CD4-positive, alpha-beta T cell treated with Interleukin-2 at 100 ng/mL for 4 hours (primary cell): ENCODE results near the gene TTYH2.
"Not testable (repeated sequence)": the region's sequence is repeated elsewhere in the genome, so short reads cannot be mapped to it uniquely, and the experiment has no call there.

ENCODE experiments used
- DNase-seq: peaks from one replicate; pipeline ENCODE4 v3.0.0-alpha.2; 2020; ENCODE audit warnings: low spot score

Gene TTYH2

DNA sequence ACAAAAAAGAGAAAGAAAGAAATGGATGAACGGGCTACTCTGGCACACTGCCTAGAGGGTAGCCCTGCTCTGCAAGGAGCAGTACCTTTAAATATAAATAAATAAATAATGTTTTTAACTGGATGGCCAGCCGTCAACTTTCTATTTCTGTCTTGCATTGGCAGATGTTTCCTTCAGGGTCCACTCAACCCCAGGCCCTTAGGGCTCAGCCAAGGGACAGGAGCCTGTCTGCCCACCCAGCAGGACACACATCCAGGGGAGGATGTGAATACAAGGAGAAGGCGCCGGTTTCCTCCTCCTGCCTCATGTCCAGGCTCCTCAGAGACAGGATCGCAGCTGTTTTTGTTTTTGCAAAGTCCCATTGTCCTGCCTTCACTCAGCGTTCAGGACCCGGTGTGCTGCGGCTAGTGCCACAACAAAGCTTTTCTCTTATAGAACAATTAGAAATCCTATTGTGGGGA lies 22.6 kb downstream of the TTYH2 start:
- no peak for DNase-seq

DNA sequence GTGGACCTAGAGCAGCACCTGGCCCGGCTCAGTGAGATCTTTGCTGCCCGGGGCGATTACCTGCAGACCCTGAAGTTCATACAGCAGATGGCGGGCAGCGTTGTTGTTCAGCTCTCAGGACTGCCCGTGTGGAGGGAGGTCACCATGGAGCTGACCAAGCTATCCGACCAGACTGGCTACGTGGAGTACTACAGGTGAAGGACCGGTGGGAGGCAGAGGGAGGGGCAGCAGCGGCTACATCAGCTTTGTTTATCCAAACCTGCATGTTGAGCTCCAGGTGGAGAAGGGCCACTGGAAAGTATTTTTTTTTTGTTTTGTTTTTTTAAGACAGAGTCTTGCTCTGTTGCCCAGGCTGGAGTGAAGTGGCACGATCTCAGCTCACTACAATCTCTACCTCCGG lies 23.9 kb downstream of the TTYH2 start:
- no peak for DNase-seq

DNA sequence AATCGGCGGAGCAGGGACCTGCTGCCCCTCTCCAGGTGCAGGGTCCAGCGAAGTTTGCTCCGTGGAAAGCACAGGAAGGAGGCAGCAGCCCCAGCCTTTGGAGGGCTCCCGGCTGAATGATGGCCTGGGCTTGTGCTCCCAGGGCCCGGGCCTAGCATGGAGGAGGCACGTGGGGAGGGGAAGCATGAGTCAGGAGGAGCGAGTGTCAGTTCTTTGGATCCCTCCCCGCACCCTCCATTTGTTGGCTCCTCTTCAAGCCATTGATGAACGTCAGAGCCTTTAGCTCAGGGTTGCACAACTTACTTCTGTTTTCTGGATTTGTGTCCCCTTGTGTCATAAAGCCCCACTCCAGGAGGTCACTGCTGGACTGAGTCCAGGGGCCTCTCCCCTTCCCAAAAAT lies 25.8 kb downstream of the TTYH2 start:
- DNase-seq: no peak

DNA sequence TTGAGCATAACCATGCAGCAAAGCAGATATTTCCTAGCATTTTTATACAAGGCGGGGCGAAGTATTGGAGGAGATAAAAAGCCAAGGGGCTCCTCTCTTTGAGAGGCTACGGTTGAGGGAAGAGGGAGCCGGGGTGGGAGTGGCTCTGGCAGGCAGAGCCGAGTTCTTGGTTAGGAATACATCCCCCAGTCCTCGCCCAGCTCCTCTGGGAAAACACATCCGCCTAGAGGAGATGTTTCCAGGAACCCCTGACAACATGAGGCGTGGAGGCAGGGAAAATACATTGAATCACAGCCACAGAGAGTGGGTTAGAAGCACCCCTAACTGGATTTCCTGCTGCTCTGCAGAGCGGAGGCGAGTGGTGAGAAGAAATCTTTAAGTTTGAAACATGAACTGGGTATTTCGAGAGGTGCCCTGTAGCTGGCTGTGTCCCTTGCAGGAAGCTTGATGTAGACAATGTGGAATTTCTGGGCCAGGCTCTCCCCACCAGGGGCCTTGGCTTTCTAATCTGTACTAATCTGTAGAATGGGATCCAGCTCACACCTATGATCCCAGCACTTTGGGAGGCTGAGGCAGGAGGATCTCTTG lies 27.3 kb downstream of the TTYH2 start:
- DNase-seq: no peak

DNA sequence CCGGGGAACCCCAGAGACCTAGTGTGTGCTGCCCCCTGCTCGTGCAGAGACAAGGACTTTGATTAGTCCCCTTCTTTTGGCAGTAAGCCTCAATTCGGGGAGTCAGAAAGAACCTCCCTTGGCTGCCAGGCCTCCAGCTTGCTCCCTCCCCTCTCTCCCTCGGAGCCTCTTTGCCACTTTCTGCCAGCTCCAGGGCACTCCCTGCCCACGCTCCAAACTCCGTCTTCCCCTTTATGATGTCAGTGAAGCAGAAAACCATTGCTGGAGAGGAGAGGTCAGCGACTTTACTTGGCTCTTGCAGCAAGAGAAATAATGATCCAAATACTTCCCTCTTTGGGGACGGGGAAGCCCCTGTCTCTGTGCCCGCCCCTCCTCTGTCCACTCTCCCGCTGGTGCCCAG lies 28.1 kb downstream of the TTYH2 start:
- DNase-seq: no peak

DNA sequence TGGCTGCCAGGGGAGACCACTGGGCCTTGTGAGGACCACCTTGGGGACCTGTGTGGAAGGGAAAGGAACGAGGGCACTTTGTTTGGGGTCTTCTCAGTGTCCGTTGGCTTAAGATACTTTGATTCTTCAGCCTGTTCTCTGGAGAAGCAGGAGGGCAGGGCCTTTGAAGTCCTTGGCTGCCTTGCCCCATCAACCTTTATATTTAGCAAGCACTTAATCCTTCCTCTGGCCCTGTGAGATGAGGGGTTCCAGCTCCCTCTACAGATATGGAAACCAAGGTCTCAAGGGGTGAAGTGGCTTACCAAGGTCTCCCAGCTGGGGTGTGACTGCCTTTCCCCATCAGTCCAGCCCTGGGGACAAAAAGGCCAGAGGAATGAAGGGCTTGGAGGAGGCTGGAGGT lies 28.5 kb downstream of the TTYH2 start:
- no peak for DNase-seq

DNA sequence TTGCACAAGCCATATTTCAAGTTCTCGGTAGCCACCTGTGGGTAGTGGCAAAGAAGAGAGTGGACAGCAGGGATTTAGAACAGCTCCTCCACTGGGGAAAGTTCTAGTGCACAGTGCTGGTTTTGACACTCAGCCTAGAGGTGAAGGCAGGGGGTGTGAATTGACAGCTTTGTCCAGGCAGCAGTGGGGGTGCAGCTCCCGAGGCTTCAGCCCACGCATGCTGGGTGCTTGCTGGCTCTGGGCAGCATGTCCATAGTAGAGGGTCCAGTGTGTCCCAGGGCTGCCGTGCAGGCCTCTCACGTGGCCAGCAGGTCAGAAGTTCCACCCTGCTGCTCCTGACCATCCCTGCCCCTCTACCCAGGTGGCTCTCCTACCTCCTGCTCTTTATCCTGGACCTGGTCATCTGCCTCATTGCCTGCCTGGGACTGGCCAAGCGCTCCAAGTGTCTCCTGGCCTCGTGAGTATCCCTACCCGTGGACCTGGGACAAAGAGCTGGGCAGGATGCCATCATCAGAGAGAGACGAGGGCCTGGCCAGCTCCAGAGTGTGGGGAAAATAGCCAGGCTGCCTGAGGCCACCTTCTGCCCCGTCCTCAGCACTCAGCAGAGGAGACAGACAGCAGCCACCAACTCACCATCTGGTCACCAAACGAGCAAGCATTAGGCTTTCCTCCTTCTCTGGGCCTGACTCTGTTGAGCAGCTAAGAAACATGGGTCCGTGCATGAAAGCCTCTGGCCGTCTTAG lies 29.8 kb downstream of the TTYH2 start:
- no peak for DNase-seq

DNA sequence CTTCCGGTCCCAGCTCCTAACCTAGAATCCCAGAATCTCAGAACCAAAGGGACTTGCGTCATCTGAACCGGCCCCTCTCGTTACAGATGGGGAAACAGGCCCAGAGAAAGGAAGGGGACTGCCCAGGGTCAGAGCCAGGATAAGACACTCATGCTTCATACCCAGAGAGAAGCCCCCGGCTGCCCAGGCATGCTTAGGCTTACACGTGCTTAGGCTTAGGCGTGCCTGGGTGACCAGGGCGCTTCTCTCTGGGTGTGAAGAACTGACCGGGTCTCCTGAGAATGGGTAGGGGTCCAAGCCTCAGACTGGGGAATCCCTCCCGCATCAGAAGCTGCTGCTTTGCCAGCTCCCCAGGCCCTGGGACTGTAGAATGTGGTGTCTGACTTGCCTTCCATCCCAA lies 30.8 kb downstream of the TTYH2 start:
- DNase-seq: no peak

DNA sequence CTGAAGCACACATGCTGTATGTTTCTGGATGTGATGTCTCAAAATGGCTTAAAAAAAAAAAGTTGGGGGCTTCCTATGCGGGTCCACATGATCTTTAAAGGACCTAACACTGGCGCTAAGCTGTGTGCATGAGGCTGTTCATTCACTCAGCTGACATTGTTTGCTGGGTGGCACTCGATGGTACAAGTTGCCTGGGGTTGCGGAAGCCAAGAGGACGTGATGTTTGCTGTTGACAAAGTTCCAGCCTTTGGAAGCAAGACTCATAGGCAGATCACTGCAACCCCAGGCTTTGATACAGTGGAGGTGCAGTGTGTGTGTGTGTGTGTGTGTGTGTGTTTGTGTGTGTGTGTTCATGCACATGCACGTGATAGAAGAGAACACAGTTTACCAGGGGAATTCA lies 31.2 kb downstream of the TTYH2 start:
- no peak for DNase-seq

DNA sequence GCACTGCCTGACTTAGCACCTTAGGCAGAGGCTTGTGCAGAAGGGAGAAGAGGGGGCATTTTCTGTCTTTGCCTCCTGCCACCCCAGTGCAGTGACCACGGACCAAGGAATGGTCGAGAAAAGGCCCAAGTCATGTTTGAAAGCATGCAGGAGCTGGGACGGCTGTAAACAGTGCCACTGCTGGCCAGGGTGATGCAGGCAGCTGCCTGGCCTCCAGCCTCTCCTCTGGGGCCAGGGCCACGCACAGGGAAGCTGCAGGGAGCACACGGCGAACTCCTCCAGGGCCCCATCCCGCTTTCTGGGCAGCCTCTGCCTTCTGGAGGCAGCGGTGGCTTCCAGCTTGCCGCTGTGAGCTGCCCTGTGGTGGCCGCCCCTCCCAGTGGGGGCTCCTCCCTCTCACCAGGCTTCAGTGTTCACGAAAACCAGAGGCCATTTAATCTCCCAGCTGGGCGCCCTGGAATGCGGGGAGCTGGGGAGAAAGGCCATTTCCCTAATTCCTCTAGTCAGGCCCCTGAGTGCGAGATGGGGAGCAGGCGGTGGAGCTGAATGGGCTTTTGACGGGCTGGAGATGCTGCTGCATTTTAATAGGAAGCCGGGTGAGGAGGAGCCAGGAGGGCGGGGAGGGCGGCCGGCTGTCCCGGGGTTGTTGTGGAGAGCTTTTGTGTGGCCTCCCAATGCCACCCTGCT lies 31.9 kb downstream of the TTYH2 start:
- no peak for DNase-seq

DNA sequence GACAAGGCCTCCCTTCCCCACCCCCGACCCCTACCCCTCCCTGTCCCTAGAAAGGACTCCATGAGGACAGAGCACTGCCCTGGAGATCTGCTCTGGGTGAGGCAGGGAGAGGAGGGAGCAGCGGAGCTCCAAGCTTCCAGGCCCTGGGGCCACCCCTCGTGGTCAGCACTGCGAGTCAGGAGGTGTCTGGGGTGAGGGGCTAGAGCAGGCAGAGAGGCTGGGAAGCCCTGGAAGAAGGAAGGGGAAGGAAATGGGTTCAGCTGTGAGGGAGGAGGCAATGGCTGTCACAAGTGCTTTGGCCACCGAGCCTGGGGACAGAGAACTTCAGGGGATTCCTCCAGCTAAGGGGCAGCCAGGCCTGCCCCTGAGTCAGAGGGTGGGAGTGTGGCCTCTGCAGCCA lies 32.5 kb downstream of the TTYH2 start:
- DNase-seq: no peak

DNA sequence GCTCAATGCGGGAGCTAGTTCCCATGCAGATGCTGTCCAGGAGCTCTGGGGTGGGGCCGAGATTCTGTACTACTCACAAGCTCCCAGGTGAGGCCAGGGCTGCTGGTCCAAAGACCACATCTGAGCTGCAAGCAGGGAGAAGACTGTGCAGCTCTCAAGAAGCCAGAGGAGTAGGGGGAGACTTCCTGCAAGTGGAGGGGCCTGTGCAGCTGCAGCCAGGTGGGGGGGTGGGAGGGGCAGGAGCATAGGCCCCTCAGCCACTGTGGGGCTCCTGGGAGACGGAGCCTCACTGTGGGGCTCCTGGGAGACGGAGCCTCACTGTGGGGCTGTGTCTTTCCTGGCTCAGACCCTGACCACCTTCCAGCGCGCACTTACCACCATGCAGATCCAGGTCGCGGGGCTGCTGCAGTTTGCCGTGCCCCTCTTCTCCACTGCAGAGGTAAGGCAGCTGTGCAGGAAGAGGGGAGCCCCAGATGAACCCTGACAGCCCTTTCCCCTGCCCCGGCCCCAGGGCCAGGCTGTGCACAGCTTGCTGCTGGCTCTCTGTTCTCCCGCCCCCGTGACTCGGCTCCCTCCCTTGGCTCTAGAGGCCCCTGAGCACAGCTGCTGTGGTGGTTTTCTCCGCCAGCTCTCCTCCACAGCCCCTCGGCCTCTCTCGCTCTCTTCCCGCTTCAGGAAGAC lies 36.4 kb downstream of the TTYH2 start:
- DNase-seq: no peak

DNA sequence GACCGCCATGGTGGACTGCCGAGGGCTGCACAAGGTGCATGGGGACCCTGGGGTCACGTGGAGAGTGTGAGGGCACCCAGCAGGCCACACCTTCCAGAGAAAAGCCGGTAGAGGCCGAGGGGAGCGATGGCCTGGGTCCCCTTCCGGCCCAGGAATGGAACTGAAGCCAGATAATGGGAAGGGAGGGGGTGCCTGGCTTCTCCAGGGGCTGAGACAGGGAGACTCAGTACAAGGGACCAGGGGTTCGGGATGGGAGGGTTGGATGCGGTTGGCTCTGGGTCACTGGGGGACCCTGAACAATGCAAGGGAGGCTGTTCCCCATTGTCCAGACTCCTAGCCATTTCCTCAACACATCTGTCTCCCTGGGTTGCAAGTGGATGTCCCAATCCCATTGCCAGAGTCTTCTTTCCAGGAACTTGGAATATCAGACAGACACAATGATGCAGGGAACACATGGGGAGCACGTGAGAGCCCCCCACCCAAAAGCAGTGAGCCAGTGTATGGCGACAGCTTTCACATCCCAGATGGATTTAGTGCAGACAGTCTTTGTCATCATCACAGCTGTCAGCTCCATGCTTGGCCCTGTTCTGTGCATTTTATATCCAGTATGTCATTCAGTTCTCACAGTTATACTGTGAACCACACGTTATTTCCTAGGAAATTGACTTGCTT lies 37.1 kb downstream of the TTYH2 start:
- DNase-seq: no peak

DNA sequence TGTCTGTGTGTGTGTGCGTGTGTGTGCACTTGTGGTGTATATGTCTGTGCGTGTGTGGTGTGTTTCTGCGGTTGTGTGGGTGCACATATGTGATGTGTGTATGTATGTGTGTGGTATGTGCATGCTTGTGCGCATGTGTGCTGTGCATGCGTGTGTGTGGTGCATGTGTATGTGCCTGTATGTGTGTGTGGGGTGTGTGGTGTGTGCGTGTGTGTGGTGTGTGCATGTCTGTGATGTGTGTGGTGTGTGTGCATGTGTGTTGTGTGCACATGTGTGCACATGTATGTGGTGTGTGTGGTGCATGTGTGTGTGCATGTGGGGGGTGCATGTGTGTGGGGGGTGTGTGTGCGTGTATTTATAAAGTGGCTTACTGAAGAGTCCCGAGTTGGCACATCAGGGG lies 37.7 kb downstream of the TTYH2 start:
- DNase-seq: no peak

DNA sequence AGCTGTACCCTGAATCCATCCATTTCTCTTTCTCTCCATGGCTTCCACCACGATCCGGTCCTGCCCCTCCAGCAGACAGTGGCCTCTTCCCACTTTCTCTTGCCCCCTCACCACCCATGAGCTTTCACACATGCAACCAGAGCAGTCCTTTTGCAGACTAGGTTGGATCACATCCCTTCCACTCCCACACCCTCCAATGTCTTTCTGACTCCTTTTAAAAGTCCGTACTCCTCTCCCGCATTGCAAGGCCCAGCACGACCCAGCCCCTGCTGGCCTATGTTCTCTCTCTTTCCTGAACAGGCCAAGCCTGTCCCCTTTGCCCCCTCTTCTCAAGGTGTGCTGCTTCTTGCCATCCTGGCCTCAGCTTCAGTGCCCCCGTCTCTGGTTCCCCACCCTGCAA lies 38.2 kb downstream of the TTYH2 start:
- DNase-seq: no peak

DNA sequence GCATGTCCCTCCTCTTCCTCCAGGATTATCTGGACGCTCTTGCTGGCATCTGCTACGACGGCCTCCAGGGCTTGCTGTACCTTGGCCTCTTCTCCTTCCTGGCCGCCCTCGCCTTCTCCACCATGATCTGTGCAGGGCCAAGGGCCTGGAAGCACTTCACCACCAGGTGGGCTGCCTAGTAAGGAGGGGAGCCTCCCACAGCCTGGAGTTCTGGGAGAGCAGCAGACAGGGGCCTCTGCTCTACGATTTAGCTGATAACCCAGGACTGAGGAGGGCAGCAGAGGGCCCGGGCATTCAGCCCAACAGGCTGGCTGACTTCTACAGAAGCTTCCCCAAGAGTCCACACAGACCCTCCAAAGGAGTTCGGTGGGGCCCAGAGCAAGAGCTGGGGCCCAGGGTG lies 38.8 kb downstream of the TTYH2 start:
- DNase-seq: no peak

DNA sequence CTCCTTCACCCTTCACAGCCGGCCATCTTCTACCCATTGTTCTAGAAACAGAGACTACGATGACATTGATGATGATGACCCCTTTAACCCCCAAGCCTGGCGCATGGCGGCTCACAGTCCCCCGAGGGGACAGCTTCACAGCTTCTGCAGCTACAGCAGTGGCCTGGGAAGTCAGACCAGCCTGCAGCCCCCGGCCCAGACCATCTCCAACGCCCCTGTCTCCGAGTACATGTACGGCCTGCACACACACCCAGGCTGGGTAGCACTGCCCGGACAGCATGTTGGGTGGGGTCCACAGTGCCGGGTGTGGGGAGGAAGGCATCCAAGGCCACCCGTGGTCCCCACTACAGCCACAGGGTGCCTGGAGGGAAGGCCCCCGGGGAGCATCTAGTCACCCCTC lies 39.7 kb downstream of the TTYH2 start:
- DNase-seq: no peak

DNA sequence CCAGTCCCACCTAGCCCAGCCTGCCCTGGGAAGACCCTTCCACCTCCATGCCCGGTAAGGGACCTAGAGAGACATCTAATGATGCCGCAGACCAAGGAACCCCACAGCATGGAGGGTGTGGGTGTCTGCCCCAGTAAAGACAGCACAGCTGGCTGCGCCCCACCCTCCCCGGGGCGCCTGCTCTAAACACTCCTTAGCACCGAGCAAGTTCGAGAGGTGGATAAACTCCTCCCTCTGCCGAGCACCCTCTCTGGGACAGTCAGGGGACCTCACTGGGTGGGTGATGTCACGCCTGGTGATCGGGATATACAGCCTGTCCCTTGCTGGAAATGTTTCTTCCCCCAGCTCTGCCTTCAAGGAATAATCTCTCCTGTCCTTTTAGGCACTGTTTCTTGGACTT lies 43.9 kb downstream of the TTYH2 start:
- DNase-seq: no peak

DNA sequence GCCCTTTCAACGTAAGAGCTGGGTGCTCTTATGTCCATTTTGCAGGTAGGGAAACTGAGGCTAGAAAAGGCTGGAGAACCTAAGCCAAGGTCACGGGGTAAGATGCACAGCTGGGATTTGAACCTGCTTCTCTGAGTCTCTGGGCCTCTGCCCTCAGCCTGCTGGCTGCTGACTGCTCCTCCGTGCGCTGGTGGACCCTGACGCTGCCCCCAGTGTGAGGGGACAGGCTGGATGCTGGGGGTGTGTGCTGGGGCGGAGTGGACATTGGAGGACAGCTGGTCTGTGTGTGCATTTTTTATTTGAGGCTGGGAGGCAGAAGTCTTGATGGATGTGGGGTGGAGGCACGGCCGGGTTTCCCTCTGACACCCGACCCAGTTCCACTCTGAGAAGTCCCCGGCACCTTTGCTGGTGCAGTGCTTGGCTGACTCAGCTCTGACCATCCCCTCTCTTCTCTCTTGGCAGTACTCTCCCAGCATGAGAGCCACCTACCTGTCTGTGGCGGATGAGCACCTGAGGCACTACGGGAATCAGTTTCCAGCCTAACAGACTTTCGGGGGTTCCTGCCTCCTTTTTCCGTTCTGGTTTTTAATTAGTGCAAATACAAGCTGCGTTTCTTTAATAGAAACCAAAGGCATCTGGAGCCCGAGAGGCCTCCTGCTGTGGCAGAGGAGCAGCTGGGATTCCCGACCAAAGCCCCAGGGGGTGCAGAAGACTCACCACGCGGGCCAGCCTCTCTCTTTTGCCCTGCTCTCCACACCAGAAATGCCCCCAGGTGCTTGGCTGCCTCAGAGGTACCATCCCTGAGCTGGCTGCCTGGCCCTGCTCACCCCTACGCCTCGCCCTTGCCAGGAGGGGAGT lies 46.5 kb downstream of the TTYH2 start:
- DNase-seq: no peak

DNA sequence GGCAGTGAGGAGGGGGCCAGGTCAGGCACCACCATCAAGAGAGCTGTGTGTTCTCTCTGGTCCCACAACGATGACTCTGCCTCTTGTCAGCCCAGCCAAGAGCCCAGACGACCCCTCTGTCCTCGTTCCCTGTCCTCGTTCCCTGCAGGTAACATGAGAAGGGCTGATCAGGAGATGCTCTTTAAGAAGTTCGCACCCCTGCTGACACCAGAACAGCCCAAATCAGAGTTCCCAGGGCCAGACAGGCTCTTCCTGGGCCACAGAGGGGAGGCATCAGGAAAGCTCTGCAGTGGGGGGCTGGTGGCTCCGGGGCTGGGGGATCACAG lies 47.1 kb downstream of the TTYH2 start:
- no peak for DNase-seq

DNA sequence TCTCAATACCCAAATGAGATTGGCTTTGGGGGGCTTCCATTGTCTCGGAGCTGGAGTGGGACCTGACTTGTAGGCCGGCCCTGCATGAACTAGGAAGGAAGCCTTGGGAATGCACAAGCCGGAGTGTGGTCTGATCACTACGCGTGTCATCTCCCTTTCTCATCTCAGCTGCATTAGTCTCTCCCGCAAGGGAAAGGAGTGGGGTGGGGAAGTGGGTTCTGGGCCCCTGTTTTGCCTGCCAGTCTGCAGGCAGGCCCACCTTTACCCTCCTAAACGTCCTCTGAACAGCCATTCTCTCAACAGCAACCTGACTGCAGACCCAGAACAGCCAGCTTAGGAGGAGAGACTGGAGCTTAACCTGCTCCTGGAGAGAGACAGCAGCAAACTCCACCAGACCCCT lies 49.2 kb downstream of the TTYH2 start:
- no peak for DNase-seq

DNA sequence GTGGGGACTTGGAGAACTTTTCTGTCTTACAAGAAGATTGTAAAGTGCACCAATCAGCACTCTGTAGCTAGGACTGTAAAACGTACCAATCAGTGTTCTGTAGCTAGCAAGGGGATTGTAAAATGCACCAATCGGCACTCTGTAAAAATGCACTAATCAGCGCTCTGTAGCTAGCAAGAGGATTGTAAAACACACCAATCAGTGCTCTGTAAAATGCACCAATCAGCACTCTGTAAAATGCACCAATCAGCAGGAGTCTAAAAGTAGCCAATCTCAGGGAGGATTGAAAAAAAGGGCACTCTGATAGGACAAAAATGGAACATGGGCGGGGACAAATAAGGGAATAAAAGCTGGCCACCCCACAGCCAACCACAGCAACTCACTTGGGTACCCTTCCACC lies 53.7 kb downstream of the TTYH2 start:
- not testable (repeated sequence) for DNase-seq
